Psoas muscle (tissue), 8 donors: Measurements from ENCODE around the gene FAS. TPM values are rescaled to one million over a fixed set of nuclear protein-coding genes. Genes with fewer than 3 reads are reported as not detected.

Source experiments
- ATAC-seq, 4 donors: fragments of 200-7000 bp; cut with Tn5 transposase; one replicate each; pipeline ENCODE4 v1.9.1; 2020; ENCODE audit warnings: moderate library complexity in 3 of 4, mild to moderate bottlenecking in 2 of 4
- DNase-seq, 2 donors: peaks; one replicate each; pipeline ENCODE4 v3.0.0-alpha.2; 2020
- H3K27ac ChIP-seq: fragments of 200-600 bp; one replicate; pipeline ENCODE4 v1.8.0; 2022
- H3K27me3 ChIP-seq, 3 donors: fragments of 200-600 bp in 1 of 3; one replicate each; pipeline versions ENCODE4 v1.6.1 to v1.8.0; 2013 to 2022; ENCODE audit warnings: low read length in 2 of 3, mild to moderate bottlenecking in 2 of 3, moderate library complexity in 1 of 3; ENCODE audit not compliant: insufficient read depth in 3 of 3
- H3K36me3 ChIP-seq, 2 donors: fragments of 200-600 bp in 1 of 2; one replicate each; pipeline versions ENCODE4 v1.6.1 to v1.8.0; 2013 to 2022; ENCODE audit warnings: low read depth in 1 of 2, mild to moderate bottlenecking in 1 of 2, moderate library complexity in 1 of 2; ENCODE audit not compliant: insufficient read depth in 1 of 2
- H3K4me1 ChIP-seq: fragments of 200-600 bp; one replicate; pipeline ENCODE4 v1.8.0; 2022
- H3K4me3 ChIP-seq: fragments of 200-600 bp; one replicate; pipeline ENCODE4 v1.8.0; 2022; ENCODE audit warnings: mild to moderate bottlenecking
- H3K9me3 ChIP-seq: fragments of 200-600 bp; one replicate; pipeline ENCODE4 v1.8.0; 2022
- CTCF ChIP-seq: fragments of 200-600 bp; IDR thresholded peaks from one replicate; pipeline ENCODE4 v1.8.0; 2022; ENCODE audit warnings: antibody characterized with exemption
- WGBS, 3 donors: extraction: QIAGEN DNeasy Blood & Tissue Kit; methylation state at CpG; one replicate each; pipeline versions ENCODE4 v1.1.6 to v1.1.7; 2013; 5-methylcytosine and 5-hydroxymethylcytosine counted together
- intact Hi-C, 2 donors: fragments of 100-400 bp; cut with DNase I; formaldehyde crosslinking; loops; one replicate each; pipeline versions ENCODE4 v1.11.0 to v1.14.2; 2022
- polyA plus RNA-seq, 3 donors: library from polyadenylated mRNA; stranded (reverse); fragments of 200-250 nt; gene quantifications; one replicate each; pipeline ENCODE4 v1.2.3, GENCODE V29; 2013
- total RNA-seq, 4 donors: library from RNA; stranded (reverse); fragmentation: NEBNext Ultra II Directional in 2 of 4; extraction: Animal tissue kit (Norgen Biotek cat#: 25700) in 2 of 4; gene quantifications; one replicate each; pipeline versions ENCODE4 v1.2.1 to v1.2.4, GENCODE V29; 2021 to 2023
- donor health status: healthy with polysubstance abuse.
- donor health status: DM: no; HTN: no; CAD: no; lungs with moderate emphysema.
- donor health status: Bipolar disorder and iron deficiency.
- donor health status: healthy.
- donor health status: DM: yes; HTN: yes; CAD: no.
- donor health status: DM: no; HTN: no; CAD: no.
- donor health status: DM: no; HTN: no; CAD: no.
- donor health status: DM: yes; HTN: yes; CAD: no.

The FAS gene
- total and polyA plus RNA-seq, 7 donors, result 1.1 to 3.8 (median 1.6) TPM

DNA sequence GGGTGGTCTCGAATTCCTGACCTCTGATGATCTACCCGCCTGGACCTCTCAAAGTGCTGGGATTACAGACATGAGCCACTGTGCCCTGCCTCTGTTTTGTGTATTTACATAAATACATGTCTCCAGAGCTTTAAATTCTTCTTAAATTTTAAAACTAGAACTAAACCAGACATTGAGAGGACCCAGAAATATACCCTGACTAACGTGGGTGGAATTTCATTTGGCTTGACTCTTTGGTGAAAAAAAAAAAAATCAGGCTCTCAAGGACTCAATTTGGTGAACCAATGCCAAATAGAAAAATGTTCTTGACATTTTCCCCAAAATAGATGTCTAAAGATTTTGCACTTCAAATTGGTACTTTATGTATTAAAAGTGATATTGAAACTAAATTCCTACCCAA lies 16.6 kb upstream of the FAS start:
- 77 to 90% (median 81%) methylated on average over 3 of the region's 3 CpGs for WGBS, 3 donors
- no peak for ATAC-seq
- intact Hi-C loops, result no loop called here

GRCh38 chr10:88974446-88975376 lies 15.9 kb upstream of the FAS start:
- no peak for ATAC-seq
- H3K36me3 ChIP-seq, result no peaks in the 10 kb centered on the region
- no peak for TF ChIP-seq CTCF
- 5 to 16% (median 8%) methylated on average over 7 of the region's 7 CpGs for WGBS, 3 donors
- no peaks in the 10 kb centered on the region for H3K27me3 ChIP-seq
- no peak for DNase-seq
- H3K9me3 ChIP-seq, result no peaks in the 10 kb centered on the region
- H3K4me3 ChIP-seq, result peak overlapping the region; percentile 68
- peaks cover 3% of the 10 kb centered on the region for H3K4me1 ChIP-seq
- peak overlapping the region; percentile 43 for H3K27ac ChIP-seq
- intact Hi-C loops, result no loop called here

More for the DNA sequence above, 16.6 kb upstream of the FAS start:
- Histone ChIP-seq H3K27ac (no peak overlapping the region), H3K27me3 (no peaks in the 10 kb centered on the region), H3K36me3 (no peaks in the 10 kb centered on the region), H3K4me1 (peaks cover 3% of the 10 kb centered on the region), H3K9me3 (no peaks in the 10 kb centered on the region), H3K4me3 (no peak overlapping the region)
- TF ChIP-seq CTCF, result no peak
- no peak for DNase-seq

DNA sequence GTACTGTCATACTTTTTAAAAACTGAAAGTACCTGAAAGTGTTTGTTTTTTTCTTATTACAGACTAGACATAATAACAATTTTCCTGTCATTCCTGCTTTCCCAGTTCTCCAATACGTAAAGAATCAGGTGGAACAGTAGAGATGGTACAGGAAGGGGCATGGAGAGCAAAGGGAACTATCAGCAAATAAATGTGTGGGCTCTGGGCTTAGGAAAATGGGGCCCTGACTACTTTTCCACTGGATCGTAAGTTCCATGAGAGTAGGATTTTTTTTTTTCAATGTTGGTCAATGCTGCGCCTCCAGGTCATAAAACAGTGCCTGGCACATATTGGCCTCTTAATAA lies 15.2 kb upstream of the FAS start:
- Histone ChIP-seq H3K4me1 (peaks cover 3% of the 10 kb centered on the region), H3K27ac (peak overlapping the region; percentile 21), H3K4me3 (peak overlapping the region; percentile 68), H3K9me3 (no peaks in the 10 kb centered on the region), H3K27me3 (no peaks in the 10 kb centered on the region), H3K36me3 (no peaks in the 10 kb centered on the region)
- no peak for DNase-seq
- ATAC-seq, result no peak
- intact Hi-C loops, result no loop called here
- TF ChIP-seq CTCF, result no peak
- whole genome bisulfite sequencing, 3 donors, result 47 to 58% (median 50%) methylated on average over 3 of the region's 3 CpGs

- no peaks in the 10 kb centered on the region for H3K36me3 ChIP-seq
- no peaks in the 10 kb centered on the region for H3K9me3 ChIP-seq
- H3K27ac ChIP-seq, result peak overlapping the region; percentile 23
- 90 to 92% (median 92%) methylated on average over 2 of the region's 2 CpGs for WGBS, 3 donors
- peaks cover 3% of the 10 kb centered on the region for H3K4me1 ChIP-seq
- no peaks in the 10 kb centered on the region for H3K27me3 ChIP-seq
- no peak overlapping the region for H3K4me3 ChIP-seq
- ATAC-seq, result no peak
- no peak for DNase-seq
- intact Hi-C loops, result no loop called here
- no peak for TF ChIP-seq CTCF
Observed at GRCh38 chr10:88978463-88978862, 12.1 kb upstream of the FAS start.
